HepG2 (cell line): ENCODE results near the gene MYH9. TPM values are rescaled to one million over a fixed set of nuclear protein-coding genes. Genes with fewer than 3 reads are reported as not detected.

Experiments used
- ARID5B ChIP-seq: IDR thresholded peaks from 2 replicates; pipeline ENCODE4 v1.4.0; 2020; ENCODE audit warnings: mild to moderate bottlenecking, missing genetic modification reagents
- CCDC6 ChIP-seq: sonication (generic); formaldehyde crosslinking; IDR thresholded peaks from 2 replicates; pipeline ENCODE4 v1.8.1; 2022; ENCODE audit warnings: mild to moderate bottlenecking, missing genetic modification reagents, moderate library complexity
- HBP1 ChIP-seq: IDR thresholded peaks from 2 replicates; pipeline ENCODE4 v1.6.1; 2016; ENCODE audit warnings: low read depth, control low read depth
- HIC2 ChIP-seq: sonication (generic); formaldehyde crosslinking; IDR thresholded peaks from 2 replicates; pipeline ENCODE4 v1.9.0; 2022; ENCODE audit warnings: low read depth, missing genetic modification reagents
- KLF12 ChIP-seq: sonication (generic); formaldehyde crosslinking; IDR thresholded peaks from 2 replicates; pipeline ENCODE4 v1.4.0; 2020; ENCODE audit warnings: missing genetic modification reagents, borderline replicate concordance
- KLF9 ChIP-seq: IDR thresholded peaks from 2 replicates; pipeline ENCODE4 v1.6.1; 2016; ENCODE audit warnings: low read depth
- RBM22 ChIP-seq: fragments of 200-400 bp; formaldehyde crosslinking; optimal IDR thresholded peaks from 2 replicates; pipeline ENCODE3; 2017; ENCODE audit warnings: mild to moderate bottlenecking, low read length, moderate library complexity
- RNF219 ChIP-seq: sonication (generic); formaldehyde crosslinking; IDR thresholded peaks from 2 replicates; pipeline ENCODE4 v1.5.0; 2020; ENCODE audit warnings: mild to moderate bottlenecking, missing genetic modification reagents
- SNRNP70 ChIP-seq: fragments of 200-400 bp; formaldehyde crosslinking; IDR thresholded peaks from 2 replicates; pipeline ENCODE4 v1.6.1; 2017; ENCODE audit warnings: mild to moderate bottlenecking, low read depth, low read length, moderate library complexity
- TFAP4 ChIP-seq: sonication (generic); IDR thresholded peaks from 2 replicates; pipeline ENCODE4 v1.6.1; 2016; ENCODE audit warnings: low read depth, borderline replicate concordance
- ZBTB14 ChIP-seq: sonication (generic); formaldehyde crosslinking; IDR thresholded peaks from 2 replicates; pipeline ENCODE4 v1.4.0; 2020; ENCODE audit warnings: missing genetic modification reagents
- ZBTB21 ChIP-seq: sonication (generic); formaldehyde crosslinking; IDR thresholded peaks from 2 replicates; pipeline ENCODE4 v1.4.0; 2020; ENCODE audit warnings: missing genetic modification reagents
- ZFP82 ChIP-seq: sonication (generic); formaldehyde crosslinking; IDR thresholded peaks from 2 replicates; pipeline ENCODE4 v1.5.1; 2020; ENCODE audit warnings: mild to moderate bottlenecking, missing genetic modification reagents, borderline replicate concordance
- ZNF484 ChIP-seq: sonication (generic); formaldehyde crosslinking; IDR thresholded peaks from 2 replicates; pipeline ENCODE4 v1.5.1; 2020; ENCODE audit warnings: mild to moderate bottlenecking, low read depth, missing genetic modification reagents, borderline replicate concordance
- ZNF576 ChIP-seq: sonication (generic); formaldehyde crosslinking; IDR thresholded peaks from 2 replicates; pipeline ENCODE4 v1.4.0; 2020; ENCODE audit warnings: mild to moderate bottlenecking, missing genetic modification reagents
- ZNF772 ChIP-seq: sonication (generic); formaldehyde crosslinking; IDR thresholded peaks from 2 replicates; pipeline ENCODE4 v1.5.0; 2020; ENCODE audit warnings: mild to moderate bottlenecking, missing genetic modification reagents
- ZNF780A ChIP-seq: sonication (generic); formaldehyde crosslinking; IDR thresholded peaks from 2 replicates; pipeline ENCODE4 v1.8.0; 2022; ENCODE audit warnings: mild to moderate bottlenecking, missing genetic modification reagents, moderate library complexity
- polyA plus RNA-seq, 8 experiments: library from polyadenylated mRNA; depleted of rRNA in 3 of 8; stranded (reverse) in 7 of 8; unstranded in 1 of 8; fragments of >200 nt; fragmentation: Illumina TruSeq in 4 of 8; extraction: Trizol in 4 of 8; gene quantifications; 2 replicates each; pipeline versions ENCODE4 v1.2.1 to v1.2.3, GENCODE V29; 2011 to 2016; ENCODE audit warnings: low read depth in 4 of 8, missing spikeins in 1 of 8, mixed read lengths in 1 of 8; ENCODE audit not compliant: insufficient read depth in 1 of 8
- total RNA-seq, 5 experiments: library from RNA; depleted of rRNA; stranded (reverse); fragments of >200 nt; fragmentation: Illumina TruSeq; extraction: Trizol; gene quantifications; 2 replicates each; pipeline ENCODE4 v1.2.3, GENCODE V29; 2016; ENCODE audit warnings: low read depth in 1 of 5

MYH9 gene
- total and polyA plus RNA-seq, 2 of the 13 experiments (the other 11 are each of a cell fraction or from before 2014, with no cell fraction given), result 50.7 to 98.5 TPM

- TF ChIP-seq HBP1 (CRISPR knock-in tag) (0 out of 2 replicates have a peak, but pooled peaks have one; percentile 41), SNRNP70 (no peak), HIC2 (CRISPR knock-in tag) (no peak), ZBTB21 (CRISPR knock-in tag) (peak; percentile 52; the same call in 1 of the 2 replicates), KLF12 (CRISPR knock-in tag) (no peak), ZNF484 (no peak), RNF219 (CRISPR knock-in tag) (no peak), CCDC6 (CRISPR knock-in tag) (0 out of 2 replicates have a peak, but pooled peaks have one; percentile 31), TFAP4 (peak; percentile 60; the same call in 1 of the 2 replicates), ARID5B (CRISPR knock-in tag) (peak; percentile 82), KLF9 (CRISPR knock-in tag) (no peak), RBM22 (no peak), ZNF780A (CRISPR knock-in tag) (no peak), ZFP82 (CRISPR knock-in tag) (no peak), ZNF576 (no peak), ZBTB14 (CRISPR knock-in tag) (no peak), ZNF772 (no peak)
Measured at GRCh38 chr22:36352803-36353507, 34.8 kb downstream of the MYH9 start (continued).
